ENCODE data around the gene PITX1. TPM values are rescaled to one million over a fixed set of nuclear protein-coding genes. Genes with fewer than 3 reads are reported as not detected.
A peak's percentile ranks its signal among the peaks of the same experiment; 100 is the strongest.

The PITX1 gene
- total RNA-seq, 4 donors from 2014 or later, result 0.15 to 3.9 (median 1.6) TPM

- TF ChIP-seq, protein P1, sequence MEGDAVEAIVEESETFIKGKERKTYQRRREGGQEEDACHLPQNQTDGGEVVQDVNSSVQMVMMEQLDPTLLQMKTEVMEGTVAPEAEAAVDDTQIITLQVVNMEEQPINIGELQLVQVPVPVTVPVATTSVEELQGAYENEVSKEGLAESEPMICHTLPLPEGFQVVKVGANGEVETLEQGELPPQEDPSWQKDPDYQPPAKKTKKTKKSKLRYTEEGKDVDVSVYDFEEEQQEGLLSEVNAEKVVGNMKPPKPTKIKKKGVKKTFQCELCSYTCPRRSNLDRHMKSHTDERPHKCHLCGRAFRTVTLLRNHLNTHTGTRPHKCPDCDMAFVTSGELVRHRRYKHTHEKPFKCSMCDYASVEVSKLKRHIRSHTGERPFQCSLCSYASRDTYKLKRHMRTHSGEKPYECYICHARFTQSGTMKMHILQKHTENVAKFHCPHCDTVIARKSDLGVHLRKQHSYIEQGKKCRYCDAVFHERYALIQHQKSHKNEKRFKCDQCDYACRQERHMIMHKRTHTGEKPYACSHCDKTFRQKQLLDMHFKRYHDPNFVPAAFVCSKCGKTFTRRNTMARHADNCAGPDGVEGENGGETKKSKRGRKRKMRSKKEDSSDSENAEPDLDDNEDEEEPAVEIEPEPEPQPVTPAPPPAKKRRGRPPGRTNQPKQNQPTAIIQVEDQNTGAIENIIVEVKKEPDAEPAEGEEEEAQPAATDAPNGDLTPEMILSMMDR (IDR thresholded peaks at IDR 0.05), result no peak
- TF ChIP-seq POLR2A (IDR thresholded peaks at IDR 0.05), result no peak
- H3K4me3 ChIP-seq (ENCODE audit: low read depth, poor library complexity, severe bottlenecking), result no peak overlapping the region
- WGBS, 2 donors, result 92 to 94% methylated on average over 4 of the region's 4 CpGs
- intact Hi-C loops (cut with DNase I; ENCODE audit: low total_unique reads), result no loop called here
- peak in 1 of 2 donors; percentile 10 for DNase-seq (ENCODE audit: low spot score in 2 of 2)
These were observed 22.5 kb downstream of the PITX1 start for GRCh38 chr5:135011355-135012032.

GRCh38 chr5:135010502-135011354 is 23.3 kb downstream of the PITX1 start:
- 82 to 89% methylated on average over 3 of the region's 3 CpGs for WGBS, 2 donors
- no peak for TF ChIP-seq POLR2A (IDR thresholded peaks at IDR 0.05)
- TF ChIP-seq, protein P1 (IDR thresholded peaks at IDR 0.05), result no peak
- H3K4me3 ChIP-seq (ENCODE audit: low read depth, poor library complexity, severe bottlenecking), result no peak overlapping the region
- DNase-seq (ENCODE audit: low spot score in 2 of 2), result peak; percentile 5 to 70
- intact Hi-C loops (cut with DNase I; ENCODE audit: low total_unique reads), result no loop called here

DNA sequence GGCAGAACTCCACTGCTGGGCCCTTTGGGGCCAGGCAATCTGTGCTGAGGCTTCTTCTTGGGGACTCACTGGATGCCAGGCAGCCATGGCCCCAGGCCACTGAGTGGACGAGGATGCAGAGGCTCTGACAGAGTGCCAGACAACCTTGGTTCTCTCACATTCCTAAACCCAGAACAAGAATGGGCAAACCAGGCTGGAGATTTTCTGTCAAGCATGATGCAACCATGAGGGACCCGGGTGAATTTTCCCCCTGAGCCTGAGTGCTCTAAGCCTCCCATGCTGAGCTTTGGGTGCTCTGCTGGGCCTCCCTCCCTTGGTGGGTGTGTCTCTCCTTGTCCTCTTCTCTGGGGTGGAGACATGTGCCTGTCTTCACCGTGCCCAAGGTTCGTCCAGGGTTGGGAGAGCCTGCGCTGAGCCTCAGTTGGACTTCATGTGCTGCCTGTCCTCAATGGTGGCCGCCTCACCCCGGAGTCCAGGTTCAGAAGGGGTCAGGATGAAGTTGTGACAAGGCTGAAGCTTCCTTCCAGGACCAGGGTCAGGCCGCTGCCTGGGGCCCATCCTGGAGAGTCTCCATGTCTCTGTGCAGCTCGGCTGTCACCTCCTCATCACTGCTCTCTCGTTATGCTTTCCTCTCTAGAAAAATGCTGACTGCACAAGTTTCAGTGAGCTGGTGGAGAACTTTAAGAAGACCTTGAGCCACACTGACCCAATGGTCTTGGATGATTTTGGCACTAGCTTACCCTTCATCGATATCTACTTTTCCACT is 24.1 kb downstream of the PITX1 start:
- TF ChIP-seq, protein P1 (IDR thresholded peaks at IDR 0.05), result no peak
- no peak for TF ChIP-seq POLR2A (IDR thresholded peaks at IDR 0.05)
- 87 to 94% methylated on average over 11 of the region's 11 CpGs for WGBS, 2 donors
- H3K4me3 ChIP-seq (ENCODE audit: low read depth, poor library complexity, severe bottlenecking), result no peak overlapping the region
- DNase-seq (ENCODE audit: low spot score in 2 of 2), result peak; percentile 10 to 82
- intact Hi-C loops (cut with DNase I; ENCODE audit: low total_unique reads), result no loop called here

DNA sequence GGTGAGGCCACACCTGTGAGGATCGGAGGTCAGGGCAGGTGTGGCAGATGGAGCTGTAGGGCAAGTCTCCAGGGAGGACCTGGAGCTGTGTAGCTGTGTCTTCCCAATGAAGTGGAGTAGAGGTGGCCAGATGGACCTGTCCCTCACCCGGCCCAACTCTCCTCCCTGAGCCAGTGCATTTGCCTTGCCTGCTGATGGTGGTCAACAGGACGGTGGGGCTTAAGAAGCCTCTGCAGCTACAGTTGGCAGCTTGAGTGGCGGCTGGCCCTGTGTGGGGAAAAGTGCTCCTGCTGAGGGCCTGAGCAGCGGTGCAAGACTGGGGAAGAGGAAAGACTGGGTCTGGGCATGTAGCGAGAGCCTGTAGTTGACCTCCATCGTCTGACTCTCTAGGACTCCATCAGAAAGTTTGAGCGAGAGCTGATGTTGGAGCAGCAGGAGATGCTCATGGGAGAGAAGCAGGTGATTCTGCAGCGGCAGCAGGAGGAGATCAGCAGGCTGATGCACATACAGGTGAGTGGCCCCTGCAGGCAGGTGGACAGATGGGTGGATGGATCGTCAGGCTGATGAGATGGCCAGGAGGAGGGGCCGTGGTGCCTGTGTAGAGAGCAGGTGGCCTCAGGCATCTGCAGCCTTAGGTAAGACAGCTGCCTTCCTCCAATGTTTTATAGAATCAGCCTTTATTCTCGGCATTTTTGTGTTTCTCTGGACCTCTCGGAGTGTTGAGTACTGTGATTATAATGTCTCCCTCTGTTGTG is 24.9 kb downstream of the PITX1 start:
- DNase-seq (ENCODE audit: low spot score in 2 of 2), result no peak
- no peak overlapping the region for H3K4me3 ChIP-seq (ENCODE audit: low read depth, poor library complexity, severe bottlenecking)
- intact Hi-C loops (cut with DNase I; ENCODE audit: low total_unique reads), result no loop called here
- no peak for TF ChIP-seq POLR2A (IDR thresholded peaks at IDR 0.05)
- TF ChIP-seq, protein P1 (IDR thresholded peaks at IDR 0.05), result no peak
- WGBS, 2 donors, result 88 to 90% methylated on average over 12 to 13 of the region's 13 CpGs

DNA sequence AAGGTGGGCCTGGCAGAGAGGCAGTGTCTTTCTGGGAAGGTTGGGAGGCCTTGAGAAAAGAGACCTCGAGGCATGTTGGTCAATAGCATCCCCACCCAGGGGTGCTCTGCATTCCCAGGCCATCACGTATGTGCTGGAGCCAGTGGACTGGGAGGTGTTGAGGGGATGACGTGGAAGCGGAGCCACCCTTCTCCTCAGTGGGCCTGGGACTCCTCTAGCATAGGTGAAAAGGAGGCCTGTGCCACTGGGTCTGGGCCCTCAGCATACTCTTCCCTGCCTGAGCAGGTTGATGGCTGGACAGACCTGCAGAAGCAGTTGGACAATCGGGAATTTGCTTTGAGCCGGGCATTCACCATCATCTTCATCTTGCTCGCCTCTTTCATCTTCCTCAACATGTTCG is 25.5 kb downstream of the PITX1 start:
- intact Hi-C loops (cut with DNase I; ENCODE audit: low total_unique reads), result no loop called here
- TF ChIP-seq POLR2A (IDR thresholded peaks at IDR 0.05), result no peak
- TF ChIP-seq, protein P1 (IDR thresholded peaks at IDR 0.05), result no peak
- 91 to 95% methylated on average over 7 to 8 of the region's 8 CpGs for WGBS, 2 donors
- peak in 1 of 2 donors; percentile 71 for DNase-seq (ENCODE audit: low spot score in 2 of 2)
- H3K4me3 ChIP-seq (ENCODE audit: low read depth, poor library complexity, severe bottlenecking), result no peak overlapping the region

Measured in lower leg skin (tissue), 4 donors.